Right lobe of liver (tissue), 4 donors: ENCODE measurements around the gene ACER3.

Experiments used
- CTCF ChIP-seq, 4 donors: fragments of 200-600 bp in 3 of 4; fragments of 450-650 bp in 1 of 4; IDR thresholded peaks; one replicate each; pipeline versions ENCODE4 v1.5.1 to v1.8.0; 2016 to 2022; ENCODE audit warnings: antibody characterized with exemption in 4 of 4, mild to moderate bottlenecking in 2 of 4
- POLR2A ChIP-seq: fragments of 450-650 bp; IDR thresholded peaks from one replicate; pipeline ENCODE4 v1.6.1; 2017; ENCODE audit warnings: antibody characterized with exemption, mild to moderate bottlenecking
- donor health status: DM: no; HTN: no; CAD: no.
- donor health status: DM: no; HTN: no; CAD: no.
- donor health status: DM: no; HTN: yes; CAD: no.

- TF ChIP-seq CTCF (IDR thresholded peaks at IDR 0.05) (no peak), POLR2A (no peak)
Measured at GRCh38 chr11:76997512-76997911, 136.8 kb downstream of the ACER3 start.
